Inflammatory macrophage treated with lipopolysaccharide for 1 hour (primary cell): ENCODE data around the gene SMIM13.

ENCODE experiments used
- DNase-seq, 2 donors: peaks; one replicate each; pipeline ENCODE4 v3.0.0-alpha.2; 2020 to 2022

Gene SMIM13

GRCh38 chr6:11161031-11161956 is 67.7 kb downstream of the SMIM13 start:
- DNase-seq = no peak

DNA sequence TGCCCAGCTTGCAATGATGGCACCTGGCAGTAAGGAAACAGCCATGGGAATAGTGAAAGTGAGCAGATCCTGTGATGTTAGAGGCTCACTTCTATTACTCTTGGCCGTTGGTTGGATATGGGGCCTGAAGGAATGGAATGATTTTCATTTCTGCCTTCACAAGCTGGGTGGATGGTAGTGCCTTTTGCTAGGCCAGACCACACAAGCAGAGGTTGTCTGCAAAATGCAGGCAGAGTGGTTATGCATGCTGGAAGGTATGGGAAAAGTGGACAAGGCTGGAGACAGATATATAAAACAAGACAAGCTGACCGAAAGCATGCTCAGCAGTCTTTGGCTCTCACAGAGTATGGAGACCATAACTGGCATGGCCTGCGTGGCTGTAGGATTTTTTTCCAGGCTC is 68.6 kb downstream of the SMIM13 start:
- no peak for DNase-seq

DNA sequence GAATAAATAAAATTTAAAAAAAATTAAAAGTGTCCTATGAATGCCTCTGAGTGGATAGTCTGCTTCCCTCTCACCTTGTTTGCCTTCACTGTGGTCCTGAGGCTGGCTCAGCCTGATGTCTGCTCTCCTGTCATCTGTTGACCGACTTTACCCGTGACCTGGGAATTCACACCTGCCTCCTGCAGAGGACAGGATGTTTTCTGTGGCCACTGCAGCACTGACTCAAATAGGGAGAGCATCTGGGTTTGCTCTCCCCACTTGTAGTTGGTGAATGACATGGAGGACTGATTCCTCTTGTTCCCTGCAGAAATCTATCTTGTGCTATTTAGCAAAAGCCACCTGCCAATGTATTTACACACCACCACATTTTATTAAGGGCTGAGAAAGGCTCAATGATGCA is 70.3 kb downstream of the SMIM13 start:
- DNase-seq = no peak

GRCh38 chr6:11164717-11165646 is 71.3 kb downstream of the SMIM13 start:
- no peak for DNase-seq

DNA sequence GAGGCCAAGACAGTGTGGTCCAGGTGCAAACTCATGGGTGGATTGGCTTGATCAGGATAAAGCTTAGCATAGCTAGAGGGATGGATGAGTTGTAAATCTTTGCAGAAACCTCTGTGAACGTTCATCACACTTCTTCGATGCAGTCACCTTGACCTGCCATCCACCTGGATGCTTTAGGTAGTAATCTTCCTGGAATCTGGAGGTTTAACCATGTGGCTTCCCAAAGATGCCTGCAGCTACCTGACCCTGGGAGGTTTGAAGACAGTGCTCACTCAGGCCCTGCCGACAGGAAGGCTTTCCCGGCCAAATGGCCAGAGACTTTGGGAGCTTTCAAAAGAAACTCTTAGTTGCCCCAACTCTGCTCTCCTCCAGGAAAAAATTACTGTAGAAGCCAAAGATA is 73.3 kb downstream of the SMIM13 start:
- DNase-seq = no peak

- DNase-seq = no peak
These were observed 74.5 kb downstream of the SMIM13 start for GRCh38 chr6:11168091-11168635.

- DNase-seq = no peak
These were observed 78.3 kb downstream of the SMIM13 start for GRCh38 chr6:11171952-11172351.

DNA sequence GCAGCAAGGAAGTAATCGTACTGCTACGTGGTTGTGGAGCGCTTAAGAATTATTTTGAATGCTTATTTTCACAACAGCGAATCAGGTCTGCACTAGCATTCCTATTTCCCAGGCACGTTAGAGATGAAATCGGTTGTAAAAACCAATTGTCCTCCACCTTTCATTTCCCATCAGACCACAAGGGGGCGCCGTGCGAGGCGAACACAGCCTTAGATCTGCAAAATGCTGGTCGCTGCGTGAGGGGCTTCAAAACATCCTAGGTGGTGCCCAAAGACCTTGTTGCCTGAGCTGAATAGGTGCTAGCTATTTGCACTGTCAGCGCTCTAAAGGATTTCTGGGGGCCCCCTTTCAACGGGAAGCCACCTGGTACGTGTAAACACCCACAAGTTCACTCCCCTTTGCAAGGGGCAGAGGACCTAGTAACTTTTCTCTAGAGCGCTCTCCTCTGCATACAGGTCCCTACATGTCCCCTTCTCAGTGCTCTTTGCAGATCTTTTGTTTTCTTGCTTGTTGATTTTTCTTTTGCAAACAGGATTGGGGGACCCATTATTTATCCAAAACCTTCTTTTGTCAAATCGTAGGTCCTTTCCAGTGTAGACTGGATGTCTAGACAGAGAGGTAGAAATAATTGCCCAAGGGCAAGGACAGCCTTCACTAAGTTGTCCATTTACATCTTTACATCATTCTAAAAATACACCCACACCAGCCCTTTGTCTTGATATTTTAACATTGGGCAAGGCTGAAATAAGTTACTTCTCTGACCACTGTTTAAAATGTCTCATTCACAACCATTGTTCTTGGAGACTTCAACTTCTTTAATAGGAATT is 79.1 kb downstream of the SMIM13 start:
- peak; percentile 38 to 81 for DNase-seq

- peak; percentile 48 to 70 for DNase-seq
These were observed 80.6 kb downstream of the SMIM13 start for GRCh38 chr6:11174242-11174611.

DNA sequence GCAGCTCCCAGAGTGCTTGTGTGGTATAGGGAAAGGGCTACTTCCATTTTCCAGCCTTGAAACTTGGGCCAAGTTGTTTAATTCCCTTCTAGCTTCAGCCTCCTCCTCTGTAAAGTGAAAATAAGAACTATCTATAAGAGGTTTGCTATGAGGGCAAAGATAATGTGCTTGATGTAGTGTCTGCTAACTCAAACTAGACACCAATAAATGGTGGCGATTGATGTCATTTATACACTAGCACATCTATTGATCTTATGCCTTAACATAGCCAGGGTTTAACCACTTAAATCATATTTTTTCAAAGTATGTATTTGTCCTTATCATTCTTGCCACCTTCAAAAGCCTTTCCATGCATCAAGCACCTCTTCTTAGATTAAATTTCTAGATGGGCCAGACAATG is 83.6 kb downstream of the SMIM13 start:
- no peak for DNase-seq

- DNase-seq = no peak
These were observed 85.4 kb downstream of the SMIM13 start for GRCh38 chr6:11179088-11179418.

- DNase-seq = no peak
These were observed 86.0 kb downstream of the SMIM13 start for GRCh38 chr6:11179419-11180202.

GRCh38 chr6:11181478-11182136 is 88.0 kb downstream of the SMIM13 start:
- no peak for DNase-seq

DNA sequence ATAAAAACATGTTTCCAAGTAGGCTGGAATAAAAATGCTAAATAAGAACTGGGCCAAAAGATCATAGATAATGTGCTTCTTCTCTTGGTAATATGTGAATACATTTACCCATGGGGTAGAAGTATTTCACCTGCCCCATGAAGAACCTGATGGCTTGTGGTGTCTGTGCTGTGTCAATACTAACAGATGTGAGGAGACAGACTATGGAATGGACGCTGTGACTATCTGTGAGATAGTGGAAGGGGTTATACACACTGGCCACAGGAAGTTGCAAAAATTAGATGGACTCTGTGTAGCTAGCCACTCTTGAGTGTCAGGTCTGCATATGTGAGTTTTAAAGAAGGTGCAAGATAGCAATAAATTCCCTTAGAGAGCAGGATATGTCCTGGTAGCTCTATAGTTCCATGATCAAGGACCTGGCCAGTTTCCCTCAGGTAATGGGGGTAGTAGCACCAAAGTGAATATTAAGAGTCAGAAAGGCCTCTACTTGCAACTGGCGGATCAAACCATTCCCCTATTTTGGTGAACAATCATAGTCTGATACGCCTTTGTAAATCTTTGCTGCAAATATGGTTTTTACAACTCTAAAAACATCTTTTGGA is 90.2 kb downstream of the SMIM13 start:
- DNase-seq = no peak

DNA sequence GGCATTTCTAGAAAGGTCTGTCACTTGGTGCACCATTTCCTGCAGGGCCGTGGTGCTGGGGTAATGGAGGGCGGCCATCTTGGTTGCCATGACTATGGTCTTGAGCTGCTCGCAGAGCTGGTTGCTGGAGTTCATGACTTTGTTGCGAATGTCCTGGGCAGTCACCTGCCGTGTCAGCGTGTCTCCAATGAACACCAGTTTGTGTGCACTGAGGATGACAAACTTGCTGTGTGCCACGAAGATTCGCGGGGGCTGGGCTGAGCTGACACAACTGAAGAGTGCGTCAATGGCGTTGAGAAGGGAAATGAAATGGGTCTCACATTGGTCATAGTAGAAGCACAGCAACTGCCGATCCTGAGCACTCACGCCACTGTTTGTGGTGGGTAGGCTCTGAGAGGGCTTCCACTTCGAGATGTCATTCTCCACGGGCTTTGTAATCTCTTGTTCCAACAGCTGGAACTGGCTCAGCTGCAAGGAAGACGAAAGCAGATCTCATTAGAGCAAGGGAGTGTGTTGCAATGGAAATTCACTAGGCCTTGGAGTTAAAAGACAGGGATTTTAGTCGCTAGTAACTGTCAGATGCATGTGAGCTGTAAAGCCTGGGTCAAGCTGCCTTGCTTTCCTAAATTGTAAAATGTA is 91.7 kb downstream of the SMIM13 start:
- DNase-seq = no peak

GRCh38 chr6:11187301-11187700 is 93.7 kb downstream of the SMIM13 start:
- DNase-seq = no peak
